M059J (cell line): ENCODE measurements around the gene HDAC4. TPM values are rescaled to one million over a fixed set of nuclear protein-coding genes. Genes with fewer than 3 reads are reported as not detected.

Experiments used
- DNase-seq: peaks from one replicate; pipeline ENCODE4 v3.0.0-alpha.2; 2012; ENCODE audit warnings: low read depth
- total RNA-seq: library from RNA; depleted of rRNA; stranded (reverse); fragments of >200 nt; shearing (Covaris generic); gene quantifications from 2 replicates; pipeline ENCODE4 v1.2.3, GENCODE V29; 2014

The HDAC4 gene
- total RNA-seq, 1 experiment from 2014 or later: 3.9 TPM

GRCh38 chr2:239429473-239430350 is 28.9 kb upstream of the HDAC4 start:
- peak; percentile 1 for DNase-seq

- DNase-seq: no peak
Measured at GRCh38 chr2:239425631-239426030, 24.8 kb upstream of the HDAC4 start.

- no peak for DNase-seq
Measured at GRCh38 chr2:239424337-239425045, 23.7 kb upstream of the HDAC4 start.

GRCh38 chr2:239423551-239423950 is 22.7 kb upstream of the HDAC4 start:
- DNase-seq: no peak

GRCh38 chr2:239421851-239422250 is 21.0 kb upstream of the HDAC4 start:
- DNase-seq: no peak

- no peak for DNase-seq
Measured at GRCh38 chr2:239420082-239420481, 19.3 kb upstream of the HDAC4 start.

GRCh38 chr2:239418918-239419317 is 18.1 kb upstream of the HDAC4 start:
- no peak for DNase-seq

GRCh38 chr2:239412905-239413603 is 12.2 kb upstream of the HDAC4 start:
- no peak for DNase-seq

- no peak for DNase-seq
Measured at GRCh38 chr2:239411549-239412319, 10.9 kb upstream of the HDAC4 start.

- DNase-seq: no peak
Measured at GRCh38 chr2:239411117-239411516, 10.3 kb upstream of the HDAC4 start.

- DNase-seq: no peak
Measured at GRCh38 chr2:239409976-239410375, 9.2 kb upstream of the HDAC4 start.

GRCh38 chr2:239407112-239407511 is 6.3 kb upstream of the HDAC4 start:
- no peak for DNase-seq

GRCh38 chr2:239406316-239406995 is 5.6 kb upstream of the HDAC4 start:
- no peak for DNase-seq

GRCh38 chr2:239405071-239405470 is 4.3 kb upstream of the HDAC4 start:
- no peak for DNase-seq

GRCh38 chr2:239402666-239403065 is 1.8 kb upstream of the HDAC4 start:
- no peak for DNase-seq

GRCh38 chr2:239401881-239402233 is 1.0 kb upstream of the HDAC4 start:
- DNase-seq: no peak

- DNase-seq: peak; percentile 91
Measured at GRCh38 chr2:239401067-239401880, 454 bp upstream of the HDAC4 start.

- DNase-seq: no peak
Measured at GRCh38 chr2:239399921-239400595, 762 bp downstream of the HDAC4 start.

- peak; percentile 25 for DNase-seq
Measured at GRCh38 chr2:239399433-239399920, 1.3 kb downstream of the HDAC4 start.

- DNase-seq: no peak
Measured at GRCh38 chr2:239398521-239398921, 2.3 kb downstream of the HDAC4 start.
